OCI-LY3 (cell line): Measurements from ENCODE around the gene MTA1.

Experiments
- H2AFZ ChIP-seq: fragments of 200-600, 300-600 bp; shearing (Covaris generic); 2 replicates; pipeline ENCODE4 v1.6.0; 2014; ENCODE audit warnings: antibody characterized with exemption, low read depth, low read length
- H3K27ac ChIP-seq: fragments of 200-600, 300-600 bp; sonication (generic); 2 replicates; pipeline ENCODE4 v1.5.1; 2014; ENCODE audit warnings: mild to moderate bottlenecking, low read length, moderate library complexity, mixed read lengths
- H3K27me3 ChIP-seq: fragments of 200-600, 300-600 bp; sonication (generic); 2 replicates; pipeline ENCODE4 v1.6.1; 2014; ENCODE audit warnings: low read depth, low read length, mixed read lengths
- H3K36me3 ChIP-seq: fragments of 200-600, 300-600 bp; sonication (generic); replicated peaks from 2 replicates; pipeline ENCODE3; 2014; ENCODE audit warnings: low read depth, low read length, mixed read lengths
- H3K4me1 ChIP-seq: fragments of 300-600, 200-600 bp; sonication (generic); 2 replicates; pipeline ENCODE4 v1.6.1; 2014; ENCODE audit warnings: low read length, mixed read lengths
- H3K4me2 ChIP-seq: fragments of 200-600, 300-600 bp; sonication (generic); 2 replicates; pipeline ENCODE4 v1.6.1; 2014; ENCODE audit warnings: low read length, mixed read lengths
- H3K4me3 ChIP-seq: fragments of 300-600, 200-600 bp; sonication (generic); 2 replicates; pipeline ENCODE4 v1.5.1; 2014; ENCODE audit warnings: antibody characterized with exemption, mild to moderate bottlenecking, low read length, moderate library complexity
- H3K79me2 ChIP-seq: fragments of 300-600, 200-600 bp; shearing (Covaris generic); 2 replicates; pipeline ENCODE4 v1.6.1; 2014; ENCODE audit warnings: mild to moderate bottlenecking, low read length, mixed read lengths
- H3K9ac ChIP-seq: fragments of 300-600, 200-600 bp; shearing (Covaris generic); 2 replicates; pipeline ENCODE4 v1.6.0; 2014; ENCODE audit warnings: mild to moderate bottlenecking, low read length, moderate library complexity
- H3K9me3 ChIP-seq: fragments of 200-600, 300-600 bp; shearing (Covaris generic); 2 replicates; pipeline ENCODE4 v1.6.1; 2014; ENCODE audit warnings: low read length, mixed read lengths; ENCODE audit not compliant: insufficient read depth
- H4K20me1 ChIP-seq: fragments of 200-600, 300-600 bp; sonication (generic); 2 replicates; pipeline ENCODE4 v1.6.1; 2016; ENCODE audit warnings: low read length, mixed read lengths; ENCODE audit not compliant: insufficient read depth
- CTCF ChIP-seq: fragments of 200-600, 300-600 bp; sonication (generic); IDR thresholded peaks from 2 replicates; pipeline ENCODE4 v1.5.1; 2014; ENCODE audit warnings: antibody characterized with exemption, low read length, low read depth
- EZH2phosphoT487 ChIP-seq: fragments of 200-600 bp; shearing (Covaris generic); IDR thresholded peaks from 2 replicates; pipeline ENCODE4 v1.6.1; 2018; ENCODE audit warnings: antibody characterized with exemption, mixed run types, low read depth

The MTA1 gene

GRCh38 chr14:105380756-105381155 lies 38.9 kb upstream of the MTA1 start:
- Histone ChIP-seq H3K4me2 (no peak overlapping the region), H3K36me3 (no peaks in the 10 kb centered on the region), H3K27me3 (no peaks in the 10 kb centered on the region), H3K27ac (no peak overlapping the region), H3K9me3 (no peaks in the 10 kb centered on the region), H3K4me1 (peaks cover 4% of the 10 kb centered on the region; the same call in 1 of the 2 replicates), H3K79me2 (no peaks in the 10 kb centered on the region), H2AFZ (no peak overlapping the region), H3K9ac (no peak overlapping the region), H3K4me3 (no peak overlapping the region), H4K20me1 (no peaks in the 10 kb centered on the region)
- TF ChIP-seq CTCF (no peak), EZH2phosphoT487 (no peak)

GRCh38 chr14:105381446-105382342 lies 37.9 kb upstream of the MTA1 start:
- no peak overlapping the region for H3K4me2 ChIP-seq
- no peaks in the 10 kb centered on the region for H3K4me1 ChIP-seq
- H3K36me3 ChIP-seq = no peaks in the 10 kb centered on the region
- no peak overlapping the region for H3K4me3 ChIP-seq
- no peaks in the 10 kb centered on the region for H3K79me2 ChIP-seq
- no peaks in the 10 kb centered on the region for H3K9me3 ChIP-seq
- TF ChIP-seq CTCF = no peak
- H3K27me3 ChIP-seq = no peaks in the 10 kb centered on the region
- H4K20me1 ChIP-seq = no peaks in the 10 kb centered on the region
- no peak overlapping the region for H3K9ac ChIP-seq
- no peak overlapping the region for H2AFZ ChIP-seq
- no peak overlapping the region for H3K27ac ChIP-seq

GRCh38 chr14:105382343-105383082 lies 37.1 kb upstream of the MTA1 start:
- H4K20me1 ChIP-seq = no peaks in the 10 kb centered on the region
- H3K4me3 ChIP-seq = no peak overlapping the region
- no peaks in the 10 kb centered on the region for H3K27me3 ChIP-seq
- no peak for TF ChIP-seq CTCF
- TF ChIP-seq EZH2phosphoT487 = no peak
- no peaks in the 10 kb centered on the region for H3K9me3 ChIP-seq
- no peak overlapping the region for H2AFZ ChIP-seq
- H3K9ac ChIP-seq = no peak overlapping the region
- H3K27ac ChIP-seq = no peak overlapping the region
- no peak overlapping the region for H3K4me2 ChIP-seq
- H3K4me1 ChIP-seq = no peaks in the 10 kb centered on the region
- H3K36me3 ChIP-seq = no peaks in the 10 kb centered on the region
- H3K79me2 ChIP-seq = no peaks in the 10 kb centered on the region

- Histone ChIP-seq H4K20me1 (no peaks in the 10 kb centered on the region), H3K9ac (no peak overlapping the region), H3K4me3 (no peak overlapping the region), H3K4me2 (no peak overlapping the region), H3K79me2 (no peaks in the 10 kb centered on the region), H3K27me3 (no peaks in the 10 kb centered on the region), H3K4me1 (no peaks in the 10 kb centered on the region), H2AFZ (no peak overlapping the region), H3K36me3 (no peaks in the 10 kb centered on the region), H3K9me3 (no peaks in the 10 kb centered on the region), H3K27ac (no peak overlapping the region)
- no peak for TF ChIP-seq CTCF
- TF ChIP-seq EZH2phosphoT487 = no peak
These were observed 36.4 kb upstream of the MTA1 start for GRCh38 chr14:105383083-105383730.
